Midbrain (tissue), 1 donor: ENCODE measurements around the gene CCN6.
"Not testable (repeated sequence)": the region's sequence is repeated elsewhere in the genome, so short reads cannot be mapped to it uniquely, and the experiment has no call there.

ENCODE experiments used
- DNase-seq: peaks from one replicate; lab custom pipeline; 2025; lab: John Stamatoyannopoulos, UW

CCN6 gene

GRCh38 chr6:112029045-112029822, 24.7 kb upstream of the CCN6 start:
- DNase-seq, result peak; percentile 56

GRCh38 chr6:112030206-112030960, 23.5 kb upstream of the CCN6 start:
- DNase-seq, result no peak

- DNase-seq, result no peak
These were observed 22.8 kb upstream of the CCN6 start for GRCh38 chr6:112030961-112031660.

GRCh38 chr6:112031960-112032359, 21.9 kb upstream of the CCN6 start:
- no peak for DNase-seq

- no peak for DNase-seq
These were observed 21.2 kb upstream of the CCN6 start for GRCh38 chr6:112032728-112033127.

GRCh38 chr6:112033791-112034615, 19.9 kb upstream of the CCN6 start:
- no peak for DNase-seq

GRCh38 chr6:112034616-112034995, 19.3 kb upstream of the CCN6 start:
- DNase-seq, result no peak

GRCh38 chr6:112036088-112036637, 17.7 kb upstream of the CCN6 start:
- DNase-seq, result no peak

- DNase-seq, result peak; percentile 65
These were observed 16.1 kb upstream of the CCN6 start for GRCh38 chr6:112037783-112038216.

GRCh38 chr6:112038268-112038667, 15.6 kb upstream of the CCN6 start:
- no peak for DNase-seq

GRCh38 chr6:112038756-112039430, 15.0 kb upstream of the CCN6 start:
- DNase-seq, result no peak

- DNase-seq, result no peak
These were observed 14.5 kb upstream of the CCN6 start for GRCh38 chr6:112039431-112039770.

- DNase-seq, result no peak
These were observed 12.9 kb upstream of the CCN6 start for GRCh38 chr6:112040956-112041355.

GRCh38 chr6:112041535-112041934, 12.4 kb upstream of the CCN6 start:
- no peak for DNase-seq

- DNase-seq, result peak; percentile 89
These were observed 10.6 kb upstream of the CCN6 start for GRCh38 chr6:112043032-112044007.

GRCh38 chr6:112044196-112044595, 9.7 kb upstream of the CCN6 start:
- DNase-seq, result no peak

- no peak for DNase-seq
These were observed 9.0 kb upstream of the CCN6 start for GRCh38 chr6:112044856-112045255.

GRCh38 chr6:112047523-112047922, 6.4 kb upstream of the CCN6 start:
- DNase-seq, result not testable (repeated sequence)

GRCh38 chr6:112049026-112049799, 4.7 kb upstream of the CCN6 start:
- DNase-seq, result no peak
